ENCODE results near the gene DCTD. TPM values are rescaled to one million over a fixed set of nuclear protein-coding genes. Genes with fewer than 3 reads are reported as not detected.

Gene DCTD
- total and polyA plus RNA-seq, 2 of the 13 experiments (the other 11 are each of a cell fraction or from before 2014, with no cell fraction given) = 85.1 to 95.3 TPM

- TF ChIP-seq HIC2 (CRISPR knock-in tag; IDR thresholded peaks at IDR 0.05; ENCODE audit: low read depth) (no peak), POGK (CRISPR knock-in tag; conservative IDR thresholded peaks at IDR 0.05) (0 out of 2 replicates have a peak, but pooled peaks have one; percentile 59), PITX1 (CRISPR knock-in tag; IDR thresholded peaks at IDR 0.05) (peak; percentile 70; the same call in 1 of the 2 replicates), DNMT3B (CRISPR knock-in tag; conservative IDR thresholded peaks at IDR 0.05) (no peak), PCBP1 (IDR thresholded peaks at IDR 0.05; ENCODE audit: borderline replicate concordance, low read depth, low read length) (no peak), NBN (conservative IDR thresholded peaks at IDR 0.05) (no peak), ZNF326 (CRISPR knock-in tag; IDR thresholded peaks at IDR 0.05; ENCODE audit: borderline replicate concordance) (no peak), ZXDC (CRISPR knock-in tag; IDR thresholded peaks at IDR 0.05) (no peak), JUNB (CRISPR knock-in tag; IDR thresholded peaks at IDR 0.05; ENCODE audit: borderline replicate concordance) (no peak), MXI1 (IDR thresholded peaks at IDR 0.05; ENCODE audit: borderline replicate concordance, low read depth, low read length) (peak; percentile 75; the same call in 1 of the 3 replicates), ZNF737 (CRISPR knock-in tag; IDR thresholded peaks at IDR 0.05; ENCODE audit: borderline replicate concordance) (no peak), GMEB2 (CRISPR knock-in tag; IDR thresholded peaks at IDR 0.05; ENCODE audit: low read depth) (no peak), ZBTB7A (CRISPR knock-in tag; IDR thresholded peaks at IDR 0.05) (no peak), TBP (CRISPR knock-in tag; IDR thresholded peaks at IDR 0.05) (no peak), AGO1 (IDR thresholded peaks at IDR 0.05; ENCODE audit: low read depth, low read length, poor library complexity, severe bottlenecking) (no peak), ZBTB3 (CRISPR knock-in tag; IDR thresholded peaks at IDR 0.05; ENCODE audit: borderline replicate concordance, low read depth) (no peak)
- TF ChIP-seq, protein P1, sequence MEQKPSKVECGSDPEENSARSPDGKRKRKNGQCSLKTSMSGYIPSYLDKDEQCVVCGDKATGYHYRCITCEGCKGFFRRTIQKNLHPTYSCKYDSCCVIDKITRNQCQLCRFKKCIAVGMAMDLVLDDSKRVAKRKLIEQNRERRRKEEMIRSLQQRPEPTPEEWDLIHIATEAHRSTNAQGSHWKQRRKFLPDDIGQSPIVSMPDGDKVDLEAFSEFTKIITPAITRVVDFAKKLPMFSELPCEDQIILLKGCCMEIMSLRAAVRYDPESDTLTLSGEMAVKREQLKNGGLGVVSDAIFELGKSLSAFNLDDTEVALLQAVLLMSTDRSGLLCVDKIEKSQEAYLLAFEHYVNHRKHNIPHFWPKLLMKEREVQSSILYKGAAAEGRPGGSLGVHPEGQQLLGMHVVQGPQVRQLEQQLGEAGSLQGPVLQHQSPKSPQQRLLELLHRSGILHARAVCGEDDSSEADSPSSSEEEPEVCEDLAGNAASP (CRISPR knock-in tag; IDR thresholded peaks at IDR 0.05; ENCODE audit: borderline replicate concordance) = peak; percentile 82; the same call in 1 of the 2 replicates
- TF ChIP-seq, protein P2, sequence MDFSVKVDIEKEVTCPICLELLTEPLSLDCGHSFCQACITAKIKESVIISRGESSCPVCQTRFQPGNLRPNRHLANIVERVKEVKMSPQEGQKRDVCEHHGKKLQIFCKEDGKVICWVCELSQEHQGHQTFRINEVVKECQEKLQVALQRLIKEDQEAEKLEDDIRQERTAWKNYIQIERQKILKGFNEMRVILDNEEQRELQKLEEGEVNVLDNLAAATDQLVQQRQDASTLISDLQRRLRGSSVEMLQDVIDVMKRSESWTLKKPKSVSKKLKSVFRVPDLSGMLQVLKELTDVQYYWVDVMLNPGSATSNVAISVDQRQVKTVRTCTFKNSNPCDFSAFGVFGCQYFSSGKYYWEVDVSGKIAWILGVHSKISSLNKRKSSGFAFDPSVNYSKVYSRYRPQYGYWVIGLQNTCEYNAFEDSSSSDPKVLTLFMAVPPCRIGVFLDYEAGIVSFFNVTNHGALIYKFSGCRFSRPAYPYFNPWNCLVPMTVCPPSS (IDR thresholded peaks at IDR 0.05) = no peak
Measured at GRCh38 chr4:182877326-182877883, 39.8 kb downstream of the DCTD start (continued).

All from HepG2 (cell line).